Measurements from ENCODE around the gene SNRPD2.
"Not testable (repeated sequence)": the region's sequence is repeated elsewhere in the genome, so short reads cannot be mapped to it uniquely, and the experiment has no call there.

SNRPD2 gene

DNA sequence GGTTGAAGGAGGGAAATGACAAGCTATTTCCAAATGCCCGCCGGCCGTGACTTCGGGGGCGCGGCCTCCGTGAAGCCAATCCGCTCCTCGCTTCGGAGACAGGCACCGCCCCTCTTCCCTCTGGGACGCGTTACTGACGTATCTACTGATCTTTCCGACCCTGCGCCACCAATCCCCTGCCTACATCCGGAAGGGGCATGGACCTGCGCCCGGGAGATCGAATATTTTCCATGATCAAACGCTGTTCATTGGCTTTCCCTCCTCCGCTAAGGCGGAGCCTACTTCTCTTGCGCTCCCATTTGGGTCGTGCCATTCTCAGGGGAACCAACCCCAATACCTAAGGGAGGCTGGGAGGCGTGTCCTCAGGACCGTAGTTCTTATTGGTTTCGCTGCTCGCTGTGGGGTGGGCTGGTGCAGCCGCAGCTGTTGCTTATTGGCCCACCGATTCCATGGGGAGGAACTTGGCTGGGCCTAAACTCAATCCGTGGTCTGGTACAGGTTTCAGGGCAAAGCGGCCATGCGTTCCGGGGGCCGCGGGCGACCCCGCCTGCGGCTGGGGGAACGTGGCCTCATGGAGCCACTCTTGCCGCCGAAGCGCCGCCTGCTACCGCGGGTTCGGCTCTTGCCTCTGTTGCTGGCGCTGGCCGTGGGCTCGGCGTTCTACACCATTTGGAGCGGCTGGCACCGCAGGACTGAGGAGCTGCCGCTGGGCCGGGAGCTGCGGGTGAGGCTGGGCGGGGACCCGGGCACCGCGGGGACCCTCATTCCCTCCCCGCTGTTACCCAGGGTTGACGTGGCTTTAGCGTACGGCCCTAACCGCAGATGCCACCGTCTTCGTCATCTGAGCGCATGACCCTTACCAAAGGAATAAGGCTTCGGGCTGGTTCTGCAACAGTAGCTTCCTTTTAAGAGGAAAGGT, 693 bp upstream of the SNRPD2 start, which contains the start of gene QPCTL:
TSS of gene QPCTL (plus strand) at position 480 of the 919 bp plus-strand sequence. CDS start at position 518, 38 bp downstream.
- FAIRE-seq (peak; percentile 58), DNase-seq (ENCODE audit: insufficient read length, low spot score) (peak; percentile 90)
- TF ChIP-seq CTCF (IDR thresholded peaks at IDR 0.05; ENCODE audit: insufficient read depth, missing control alignments), result no peak

DNA sequence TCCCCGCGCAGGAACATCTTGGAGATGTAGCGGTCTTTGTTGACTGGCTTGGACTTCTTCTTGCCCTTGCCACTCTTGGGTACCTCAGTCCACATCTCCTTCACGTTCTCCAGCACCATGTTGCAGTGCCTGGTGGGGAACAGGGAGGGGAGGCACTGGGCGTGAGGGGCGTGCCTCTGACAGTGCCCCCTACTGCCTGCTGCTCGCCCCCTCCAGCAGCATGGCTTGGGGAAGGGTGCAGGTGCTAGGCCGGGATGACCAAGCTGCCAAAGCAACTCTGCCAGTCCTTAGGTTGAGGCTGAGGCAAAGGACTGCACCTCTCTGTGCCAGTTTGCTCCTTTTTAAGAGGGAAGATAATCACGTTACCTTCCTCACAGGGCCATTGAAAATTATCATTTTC, 4.2 kb downstream of the SNRPD2 start:
- no peak for FAIRE-seq
- TF ChIP-seq CTCF (IDR thresholded peaks at IDR 0.05; ENCODE audit: insufficient read depth, missing control alignments), result no peak
- DNase-seq (ENCODE audit: insufficient read length, low spot score), result no peak

GRCh38 chr19:45685045-45685444, 6.7 kb downstream of the SNRPD2 start:
- FAIRE-seq; DNase-seq (ENCODE audit: insufficient read length, low spot score): not testable (repeated sequence)

- DNase-seq (ENCODE audit: insufficient read length, low spot score) (no peak), FAIRE-seq (no peak)
- no peak for TF ChIP-seq CTCF (IDR thresholded peaks at IDR 0.05; ENCODE audit: insufficient read depth, missing control alignments)
These were observed 8.8 kb downstream of the SNRPD2 start for GRCh38 chr19:45682908-45683307.

DNA sequence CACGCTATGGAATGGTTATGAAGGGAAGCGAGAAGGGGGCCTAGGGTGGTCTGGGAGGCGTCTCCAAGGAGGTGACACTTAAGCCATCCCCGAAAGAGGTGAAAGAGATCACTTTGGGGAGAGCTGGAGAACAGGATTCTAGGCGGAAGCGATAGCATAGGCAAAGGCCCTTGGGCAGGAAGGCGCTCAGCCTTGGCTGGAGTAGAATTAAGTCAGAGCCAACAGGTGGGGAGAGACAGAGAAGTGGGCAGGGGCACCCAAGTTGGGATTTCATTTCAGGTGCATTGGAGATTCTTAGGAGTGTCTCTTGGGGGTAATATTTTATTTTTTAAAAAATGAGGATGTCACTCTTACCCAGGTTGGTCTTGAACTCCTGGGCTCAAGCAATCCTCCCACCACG, 9.6 kb downstream of the SNRPD2 start:
- DNase-seq (ENCODE audit: insufficient read length, low spot score), result no peak
- no peak for FAIRE-seq
- TF ChIP-seq CTCF (IDR thresholded peaks at IDR 0.05; ENCODE audit: insufficient read depth, missing control alignments), result no peak

DNA sequence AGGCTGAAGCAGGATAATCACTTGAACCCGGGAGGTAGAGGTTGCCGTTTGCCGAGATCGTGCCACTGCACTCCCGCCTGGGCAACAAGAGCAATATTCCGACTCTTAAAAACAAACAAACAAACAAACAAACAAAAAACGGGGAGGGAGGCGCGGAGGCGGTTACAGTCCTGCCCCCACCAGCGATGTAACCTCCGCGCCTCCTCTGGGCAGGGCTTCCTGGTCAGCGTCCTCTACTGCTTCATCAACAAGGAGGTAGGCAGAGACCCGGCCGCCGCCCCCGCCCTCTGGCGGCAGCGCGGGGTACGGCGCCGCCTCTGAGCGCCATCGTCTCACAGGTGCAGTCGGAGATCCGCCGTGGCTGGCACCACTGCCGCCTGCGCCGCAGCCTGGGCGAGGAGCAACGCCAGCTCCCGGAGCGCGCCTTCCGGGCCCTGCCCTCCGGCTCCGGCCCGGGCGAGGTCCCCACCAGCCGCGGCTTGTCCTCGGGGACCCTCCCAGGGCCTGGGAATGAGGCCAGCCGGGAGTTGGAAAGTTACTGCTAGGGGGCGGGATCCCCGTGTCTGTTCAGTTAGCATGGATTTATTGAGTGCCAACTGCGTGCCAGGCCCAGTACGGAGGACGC, 10.2 kb downstream of the SNRPD2 start:
- peak; percentile 73 for TF ChIP-seq CTCF (IDR thresholded peaks at IDR 0.05; ENCODE audit: insufficient read depth, missing control alignments)
- DNase-seq (ENCODE audit: insufficient read length, low spot score) (peak; percentile 89), FAIRE-seq (no peak)

DNA sequence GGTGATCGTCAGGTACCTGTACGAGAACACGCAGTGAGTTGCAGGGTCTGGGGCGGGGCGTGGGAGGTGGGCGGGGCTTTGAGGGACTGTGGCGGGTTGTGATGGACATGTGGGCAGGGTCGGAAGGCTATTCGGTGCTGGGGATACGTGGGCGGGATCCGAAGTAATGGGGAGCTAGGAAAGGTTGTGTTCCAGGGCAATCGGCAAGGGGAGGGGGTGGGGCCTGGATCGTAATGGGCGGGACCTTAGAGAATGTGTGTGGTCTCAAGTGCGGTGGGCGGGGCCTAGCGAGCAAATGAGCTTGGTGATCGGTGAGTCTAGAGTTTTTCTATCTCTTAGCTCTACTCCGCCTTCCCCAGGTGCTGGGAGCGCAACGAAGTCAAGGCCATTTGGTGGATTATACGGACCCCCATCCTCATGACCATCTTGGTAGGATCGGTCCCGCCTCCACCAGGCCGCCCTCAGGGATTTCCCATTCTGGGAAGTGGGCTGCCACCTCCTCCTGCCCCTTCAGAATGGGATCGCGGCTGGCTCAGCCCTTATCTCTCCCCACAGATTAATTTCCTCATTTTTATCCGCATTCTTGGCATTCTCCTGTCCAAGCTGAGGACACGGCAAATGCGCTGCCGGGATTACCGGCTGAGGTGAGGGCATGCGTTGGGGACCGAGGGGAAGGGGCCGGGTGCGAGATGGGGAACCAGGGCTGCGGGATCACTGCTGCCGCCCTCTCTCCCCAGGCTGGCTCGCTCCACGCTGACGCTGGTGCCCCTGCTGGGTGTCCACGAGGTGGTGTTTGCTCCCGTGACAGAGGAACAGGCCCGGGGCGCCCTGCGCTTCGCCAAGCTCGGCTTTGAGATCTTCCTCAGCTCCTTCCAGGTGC, 14.2 kb downstream of the SNRPD2 start:
- DNase-seq (ENCODE audit: insufficient read length, low spot score) (no peak), FAIRE-seq (no peak)
- no peak for TF ChIP-seq CTCF (IDR thresholded peaks at IDR 0.05; ENCODE audit: insufficient read depth, missing control alignments)
